ENCODE data around the gene RSPO4. TPM values are rescaled to one million over a fixed set of nuclear protein-coding genes. Genes with fewer than 3 reads are reported as not detected.

Gene RSPO4
- total and polyA plus RNA-seq, 2 donors (not counting 3 experiments of a cell fraction or from before 2014, with no cell fraction given) = not detected

DNA sequence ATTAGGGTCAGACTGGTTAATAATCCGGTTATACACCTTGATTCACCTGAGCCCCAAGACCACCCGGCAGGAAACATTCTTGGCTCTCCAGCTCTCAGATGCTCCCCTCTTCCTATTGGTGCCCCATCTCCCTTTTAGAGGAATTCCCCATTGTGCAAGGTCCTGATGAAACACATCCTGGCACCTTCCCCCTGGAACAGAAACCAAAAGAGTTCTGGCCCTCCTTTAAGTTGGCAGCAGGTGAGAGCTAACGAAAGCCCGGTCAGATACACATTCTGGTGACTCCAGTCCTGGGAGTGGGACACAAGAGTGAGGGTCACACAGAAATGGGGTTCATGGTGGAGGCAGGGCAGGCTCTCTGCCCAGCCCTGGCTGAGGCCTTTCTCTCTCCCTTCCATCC, 32.2 kb downstream of the RSPO4 start:
- Histone ChIP-seq H3K27ac (ENCODE audit: insufficient read depth, low read depth, low read length) (no peak overlapping the region), H3K79me2 (ENCODE audit: control insufficient read depth, insufficient read depth, low read length) (no peaks in the 10 kb centered on the region), H3K4me2 (ENCODE audit: insufficient read depth, low read length) (no peak overlapping the region), H3K4me1 (ENCODE audit: control insufficient read depth, extremely low read depth, insufficient read depth, low read length) (no peaks in the 10 kb centered on the region), H2AFZ (ENCODE audit: low read depth, low read length) (no peak overlapping the region), H3K9me1 (replicated peaks; ENCODE audit: control insufficient read depth, extremely low read depth, insufficient read depth, low read length) (no peaks in the 10 kb centered on the region), H3K27me3 (ENCODE audit: control insufficient read depth in 2 of 2, insufficient read depth in 2 of 2, low read length in 2 of 2) (peaks cover 0 to 2% of the 10 kb centered on the region in 2 experiments), H3K9ac (replicated peaks; ENCODE audit: extremely low read depth, insufficient read depth, low read length) (no peak overlapping the region), H3K36me3 (ENCODE audit: control insufficient read depth in 2 of 2, extremely low read depth in 1 of 2, insufficient read depth in 2 of 2, low read length in 2 of 2) (no peaks in the 10 kb centered on the region), H4K20me1 (replicated peaks; ENCODE audit: control insufficient read depth, extremely low read depth, insufficient read depth, low read length) (no peaks in the 10 kb centered on the region), H3K9me3 (replicated peaks; ENCODE audit: control insufficient read depth, insufficient read depth, low read length) (no peaks in the 10 kb centered on the region), H3K4me3 (replicated peaks in 1 of 3; ENCODE audit: insufficient read depth in 1 of 3, low read depth in 1 of 3, low read length in 3 of 3) (no peak overlapping the region)
- BruUV-seq (replicated peaks) = no TSS peak
- ChIA-PET CTCF (interaction anchor here (1.2 kb wide), 1 partner anchor 139 kb away, joined by 3 read pairs; no protein-coding TSS in a partner anchor), POLR2A (no interaction called here)
- intact Hi-C loops (cut with micrococcal nuclease) = no loop called here
- dilution Hi-C loops (cut with MboI; ENCODE audit: extremely low pct_ligation_motif_present, low sequenced_read_pairs) = no loop called here
- TF ChIP-seq EZH2 (IDR thresholded peaks at IDR 0.05; ENCODE audit: borderline replicate concordance, low read depth, low read length, severe bottlenecking) = no peak
- TF ChIP-seq, protein P1, sequence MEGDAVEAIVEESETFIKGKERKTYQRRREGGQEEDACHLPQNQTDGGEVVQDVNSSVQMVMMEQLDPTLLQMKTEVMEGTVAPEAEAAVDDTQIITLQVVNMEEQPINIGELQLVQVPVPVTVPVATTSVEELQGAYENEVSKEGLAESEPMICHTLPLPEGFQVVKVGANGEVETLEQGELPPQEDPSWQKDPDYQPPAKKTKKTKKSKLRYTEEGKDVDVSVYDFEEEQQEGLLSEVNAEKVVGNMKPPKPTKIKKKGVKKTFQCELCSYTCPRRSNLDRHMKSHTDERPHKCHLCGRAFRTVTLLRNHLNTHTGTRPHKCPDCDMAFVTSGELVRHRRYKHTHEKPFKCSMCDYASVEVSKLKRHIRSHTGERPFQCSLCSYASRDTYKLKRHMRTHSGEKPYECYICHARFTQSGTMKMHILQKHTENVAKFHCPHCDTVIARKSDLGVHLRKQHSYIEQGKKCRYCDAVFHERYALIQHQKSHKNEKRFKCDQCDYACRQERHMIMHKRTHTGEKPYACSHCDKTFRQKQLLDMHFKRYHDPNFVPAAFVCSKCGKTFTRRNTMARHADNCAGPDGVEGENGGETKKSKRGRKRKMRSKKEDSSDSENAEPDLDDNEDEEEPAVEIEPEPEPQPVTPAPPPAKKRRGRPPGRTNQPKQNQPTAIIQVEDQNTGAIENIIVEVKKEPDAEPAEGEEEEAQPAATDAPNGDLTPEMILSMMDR (IDR thresholded peaks at IDR 0.05; ENCODE audit: extremely low read depth in 1 of 2, insufficient read depth in 1 of 2, low read depth in 1 of 2, low read length in 2 of 2) = no peak
- no peak for TF ChIP-seq POLR2A (IDR thresholded peaks at IDR 0.05; ENCODE audit: low read depth, low read length)
- TF ChIP-seq JUN (IDR thresholded peaks at IDR 0.05; ENCODE audit: borderline replicate concordance, insufficient read depth, insufficient read length, low read depth) = no peak
- TF ChIP-seq FOS (IDR thresholded peaks at IDR 0.05; ENCODE audit: borderline replicate concordance, insufficient read depth, low read length) = no peak
- TF ChIP-seq, protein P2, sequence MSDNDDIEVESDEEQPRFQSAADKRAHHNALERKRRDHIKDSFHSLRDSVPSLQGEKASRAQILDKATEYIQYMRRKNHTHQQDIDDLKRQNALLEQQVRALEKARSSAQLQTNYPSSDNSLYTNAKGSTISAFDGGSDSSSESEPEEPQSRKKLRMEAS (IDR thresholded peaks at IDR 0.05; ENCODE audit: insufficient read depth, insufficient read length) = no peak
- no peak for TF ChIP-seq GATA2 (IDR thresholded peaks at IDR 0.05; ENCODE audit: insufficient read depth, insufficient read length, low read depth, low read length)
- no peak for TF ChIP-seq POLR2AphosphoS5 (IDR thresholded peaks at IDR 0.05; ENCODE audit: insufficient read depth, low read depth, low read length)
- TF ChIP-seq MYC (IDR thresholded peaks at IDR 0.05; ENCODE audit: low read depth, low read length) = no peak
- DNase-seq (ENCODE audit: low read depth, low spot score) (no peak), FAIRE-seq (no peak)
